Measurements from ENCODE around the gene MVB12B.
A peak's percentile ranks its signal among the peaks of the same experiment; 100 is the strongest.

The MVB12B gene

DNA sequence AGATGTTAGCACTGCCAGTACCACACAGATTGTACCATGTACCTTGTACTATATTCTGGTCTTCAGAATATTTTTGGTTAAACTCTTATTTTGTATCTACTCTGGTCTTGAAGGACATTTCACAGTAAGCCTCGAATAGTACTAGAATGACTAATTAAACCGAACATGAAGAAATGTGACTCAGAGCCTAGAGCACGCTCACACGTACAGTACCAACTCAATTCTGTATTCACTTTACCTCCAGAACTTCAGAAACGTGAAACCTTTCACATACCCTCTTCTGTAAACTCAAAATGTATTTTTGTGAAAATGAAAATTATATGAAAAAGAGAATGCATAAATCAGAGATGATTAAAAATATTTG, 112.8 kb downstream of the MVB12B start:
- DNase-seq (ENCODE audit: low read depth): peak; percentile 37
- no peak overlapping the region for H3K4me3 ChIP-seq (ENCODE audit: control insufficient read depth, low read depth, low read length)

DNA sequence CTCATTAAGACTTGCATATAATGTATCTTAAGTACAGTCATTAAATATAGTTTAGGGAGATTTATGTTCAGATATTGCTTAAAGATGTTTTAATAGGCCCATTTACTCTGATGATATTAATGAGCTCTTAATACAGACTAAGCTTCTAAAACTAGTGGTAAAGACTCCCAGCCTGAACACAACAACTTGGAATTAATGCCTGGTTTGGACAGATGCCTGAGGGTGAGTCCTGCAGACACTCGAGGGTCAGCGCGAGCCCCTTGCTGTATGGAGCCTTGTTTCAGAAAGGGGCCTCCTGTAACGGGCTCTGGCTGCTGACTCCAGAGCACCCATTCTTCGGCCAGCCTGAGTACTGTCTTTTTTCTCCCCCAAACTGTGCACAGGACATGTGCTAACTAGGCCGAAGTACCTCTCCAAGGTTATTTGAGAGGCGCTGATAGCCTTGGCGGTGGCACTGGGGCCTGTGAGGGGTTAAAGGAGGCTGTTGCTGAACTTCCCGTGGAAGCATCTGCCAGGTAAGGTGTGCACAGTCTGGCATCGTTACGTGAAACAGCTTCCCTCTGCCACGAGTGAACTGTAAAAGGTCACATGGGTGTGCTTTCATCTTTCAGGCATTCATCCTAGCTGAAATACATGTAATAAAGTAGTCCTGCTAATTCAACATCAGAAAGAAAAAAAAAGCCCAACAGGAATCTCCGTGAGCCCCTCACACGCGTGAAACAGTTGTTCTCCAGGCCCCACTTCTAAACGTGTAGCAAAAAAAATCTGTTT, 113.4 kb downstream of the MVB12B start:
- DNase-seq (ENCODE audit: low read depth): no peak
- TF ChIP-seq, protein P1, sequence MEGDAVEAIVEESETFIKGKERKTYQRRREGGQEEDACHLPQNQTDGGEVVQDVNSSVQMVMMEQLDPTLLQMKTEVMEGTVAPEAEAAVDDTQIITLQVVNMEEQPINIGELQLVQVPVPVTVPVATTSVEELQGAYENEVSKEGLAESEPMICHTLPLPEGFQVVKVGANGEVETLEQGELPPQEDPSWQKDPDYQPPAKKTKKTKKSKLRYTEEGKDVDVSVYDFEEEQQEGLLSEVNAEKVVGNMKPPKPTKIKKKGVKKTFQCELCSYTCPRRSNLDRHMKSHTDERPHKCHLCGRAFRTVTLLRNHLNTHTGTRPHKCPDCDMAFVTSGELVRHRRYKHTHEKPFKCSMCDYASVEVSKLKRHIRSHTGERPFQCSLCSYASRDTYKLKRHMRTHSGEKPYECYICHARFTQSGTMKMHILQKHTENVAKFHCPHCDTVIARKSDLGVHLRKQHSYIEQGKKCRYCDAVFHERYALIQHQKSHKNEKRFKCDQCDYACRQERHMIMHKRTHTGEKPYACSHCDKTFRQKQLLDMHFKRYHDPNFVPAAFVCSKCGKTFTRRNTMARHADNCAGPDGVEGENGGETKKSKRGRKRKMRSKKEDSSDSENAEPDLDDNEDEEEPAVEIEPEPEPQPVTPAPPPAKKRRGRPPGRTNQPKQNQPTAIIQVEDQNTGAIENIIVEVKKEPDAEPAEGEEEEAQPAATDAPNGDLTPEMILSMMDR (IDR thresholded peaks at IDR 0.05; ENCODE audit: control insufficient read depth, insufficient read depth, low read depth, low read length, missing control alignments): no peak
- H3K4me3 ChIP-seq (ENCODE audit: control insufficient read depth, low read depth, low read length): no peak overlapping the region

More for the DNA sequence above, 112.8 kb downstream of the MVB12B start:
- TF ChIP-seq, protein P1 (IDR thresholded peaks at IDR 0.05; ENCODE audit: control insufficient read depth, insufficient read depth, low read depth, low read length, missing control alignments): no peak

DNA sequence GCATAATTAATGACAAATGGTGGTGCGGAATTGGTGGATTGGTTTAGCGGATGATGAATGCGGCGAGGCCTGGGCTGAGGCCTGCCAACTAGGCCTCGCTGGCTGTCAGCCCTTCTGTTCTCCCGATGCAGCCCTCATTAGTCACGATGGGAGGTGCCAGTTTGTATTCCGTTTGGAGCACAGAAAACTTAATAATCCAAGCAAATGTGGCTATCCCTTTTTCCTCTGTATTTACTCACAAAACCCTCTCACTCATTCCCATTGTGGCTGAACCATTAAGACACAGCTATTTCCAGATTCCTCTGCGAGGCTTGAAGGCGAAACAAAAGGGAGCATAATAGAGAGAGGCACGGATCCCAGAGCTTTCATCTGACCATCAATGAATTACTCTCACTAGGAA, 114.3 kb downstream of the MVB12B start:
- H3K4me3 ChIP-seq (ENCODE audit: control insufficient read depth, low read depth, low read length): no peak overlapping the region
- TF ChIP-seq, protein P1 (IDR thresholded peaks at IDR 0.05; ENCODE audit: control insufficient read depth, insufficient read depth, low read depth, low read length, missing control alignments): no peak
- peak; percentile 17 for DNase-seq (ENCODE audit: low read depth)

DNA sequence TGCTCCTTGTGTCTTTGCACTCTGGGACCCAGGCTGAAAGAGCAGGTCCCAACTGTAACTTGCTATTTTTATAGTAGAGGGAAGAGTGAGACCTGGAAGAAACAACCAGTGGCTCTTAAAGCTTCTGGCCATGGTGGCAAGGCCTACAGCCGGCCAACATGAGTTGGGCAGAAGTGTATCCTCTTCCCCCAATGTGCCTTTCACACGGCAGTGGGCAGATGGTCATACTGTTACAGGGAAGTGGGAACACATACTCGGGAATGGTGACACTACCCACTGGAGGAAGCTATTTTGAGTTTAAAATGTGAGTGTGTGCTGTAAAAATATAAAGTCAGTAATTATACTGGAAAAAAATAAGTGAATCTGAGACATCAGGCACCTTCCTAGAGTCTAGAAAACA, 116.0 kb downstream of the MVB12B start:
- DNase-seq (ENCODE audit: low read depth): no peak
- TF ChIP-seq, protein P1 (IDR thresholded peaks at IDR 0.05; ENCODE audit: control insufficient read depth, insufficient read depth, low read depth, low read length, missing control alignments): no peak
- no peak overlapping the region for H3K4me3 ChIP-seq (ENCODE audit: control insufficient read depth, low read depth, low read length)

DNA sequence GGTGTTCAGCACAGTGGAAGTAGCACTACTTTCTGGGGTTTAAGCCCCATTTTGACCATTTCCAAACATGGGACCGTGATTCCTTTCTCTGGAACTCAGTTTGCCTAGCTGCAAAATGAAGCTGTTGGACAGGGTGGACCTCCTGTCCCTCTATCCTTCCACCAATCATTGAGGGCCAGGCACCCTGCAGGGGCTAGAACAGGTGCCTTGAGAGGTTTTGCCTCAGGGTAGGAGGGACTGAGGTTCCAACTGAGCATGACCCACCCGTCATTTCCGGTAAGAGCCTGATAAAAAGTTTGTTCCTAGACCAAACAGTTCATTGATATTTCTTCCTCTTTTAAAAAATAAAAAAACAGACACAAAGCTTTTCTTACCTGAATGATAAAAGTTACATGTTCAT, 116.5 kb downstream of the MVB12B start:
- H3K4me3 ChIP-seq (ENCODE audit: control insufficient read depth, low read depth, low read length): no peak overlapping the region
- TF ChIP-seq, protein P1 (IDR thresholded peaks at IDR 0.05; ENCODE audit: control insufficient read depth, insufficient read depth, low read depth, low read length, missing control alignments): no peak
- DNase-seq (ENCODE audit: low read depth): no peak

DNA sequence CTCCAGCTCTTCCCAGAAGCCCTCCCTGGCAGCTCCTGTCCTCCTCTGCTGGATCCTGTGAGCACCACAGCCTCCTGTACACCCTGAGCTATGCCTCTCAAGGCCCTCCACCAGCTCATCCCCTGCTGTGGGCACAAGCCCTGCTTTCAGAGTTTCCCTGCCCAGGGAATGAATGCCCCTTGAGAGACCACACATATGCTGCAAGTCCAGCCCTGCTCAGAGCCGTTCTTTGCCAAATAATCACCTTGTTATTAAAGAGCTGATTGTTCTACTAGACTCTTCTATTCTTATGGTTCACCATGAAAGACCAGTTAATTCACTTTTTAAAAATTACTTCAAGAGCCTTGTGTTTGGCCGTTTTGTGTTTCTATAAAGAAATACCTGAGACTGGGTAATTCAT, 121.5 kb downstream of the MVB12B start:
- TF ChIP-seq, protein P1 (IDR thresholded peaks at IDR 0.05; ENCODE audit: control insufficient read depth, insufficient read depth, low read depth, low read length, missing control alignments): no peak
- no peak for DNase-seq (ENCODE audit: low read depth)
- no peak overlapping the region for H3K4me3 ChIP-seq (ENCODE audit: control insufficient read depth, low read depth, low read length)

All from AG09309 (cell line).